ENCODE results near the gene NR2E3.

NR2E3 gene

DNA sequence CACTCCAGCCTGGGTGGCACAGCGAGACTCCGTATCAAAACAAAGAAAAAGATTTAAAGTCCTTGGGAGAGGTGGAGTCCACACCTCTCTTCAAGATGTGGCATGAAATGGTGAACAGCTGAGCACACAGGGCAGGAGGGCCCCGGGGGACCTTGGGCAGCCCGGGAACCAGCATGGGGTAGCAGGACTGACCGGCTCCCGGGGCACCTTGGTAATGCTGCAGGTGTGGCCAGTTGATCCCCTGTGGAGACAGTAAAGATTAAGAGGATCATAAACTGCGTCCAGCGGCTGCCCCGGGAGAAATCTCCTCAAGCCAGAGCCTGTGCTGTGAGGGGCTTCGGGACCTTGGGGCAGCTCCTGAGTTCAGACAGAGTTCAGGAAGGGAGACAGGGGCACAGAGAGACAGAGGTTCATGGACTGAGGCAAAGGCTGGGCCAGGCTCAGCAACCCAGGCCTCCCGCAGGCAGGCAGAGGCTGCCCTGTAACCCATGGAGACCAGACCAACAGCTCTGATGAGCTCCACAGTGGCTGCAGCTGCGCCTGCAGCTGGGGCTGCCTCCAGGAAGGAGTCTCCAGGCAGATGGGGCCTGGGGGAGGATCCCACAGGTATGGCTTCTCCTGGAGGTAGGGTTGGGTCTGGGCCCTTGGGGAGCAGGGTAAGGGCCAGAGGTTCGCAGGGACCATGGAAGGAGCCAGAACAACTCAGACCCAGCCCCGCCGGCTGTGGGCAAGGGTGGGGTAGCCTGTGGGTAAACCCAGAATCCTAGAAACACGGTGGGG, at the start of gene NR2E3:
Gene NR2E3 (plus strand): TSS at position 299 of the 780 bp plus-strand sequence. CDS start 190 bp downstream, at position 489.
- H3K27ac Mint-ChIP-seq, result no peak within 1 kb of the TSS
- H3K36me3 Mint-ChIP-seq (ENCODE audit: low read depth), result no peaks in the 10 kb centered on the region
- no peaks in the 10 kb centered on the region for H3K9me3 Mint-ChIP-seq
- no peak within 1 kb of the TSS for H3K4me3 Mint-ChIP-seq
- H3K4me1 Mint-ChIP-seq (ENCODE audit: low read depth), result no peaks in the 10 kb centered on the region
- no peaks in the 10 kb centered on the region for H3K27me3 Mint-ChIP-seq

- Mint-ChIP-seq H3K4me1 (ENCODE audit: low read depth) (no peaks in the 10 kb centered on the region), H3K4me3 (no peak overlapping the region), H3K27me3 (peaks cover 9% of the 10 kb centered on the region)
These were observed 49.5 kb upstream of the NR2E3 start for GRCh38 chr15:71760852-71761251.

GRCh38 chr15:71761649-71762048, 48.7 kb upstream of the NR2E3 start:
- H3K36me3 Mint-ChIP-seq (ENCODE audit: low read depth), result no peaks in the 10 kb centered on the region
- peaks cover 4% of the 10 kb centered on the region for H3K27me3 Mint-ChIP-seq
- H3K4me1 Mint-ChIP-seq (ENCODE audit: low read depth), result no peaks in the 10 kb centered on the region
- peaks cover 15% of the 10 kb centered on the region for H3K9me3 Mint-ChIP-seq
- H3K4me3 Mint-ChIP-seq, result no peak overlapping the region
- no peak overlapping the region for H3K27ac Mint-ChIP-seq

More at GRCh38 chr15:71760852-71761251, 49.5 kb upstream of the NR2E3 start:
- Mint-ChIP-seq H3K36me3 (ENCODE audit: low read depth) (no peaks in the 10 kb centered on the region), H3K9me3 (peaks cover 15% of the 10 kb centered on the region), H3K27ac (no peak overlapping the region)

- Mint-ChIP-seq H3K36me3 (ENCODE audit: low read depth) (no peaks in the 10 kb centered on the region), H3K4me3 (no peak overlapping the region), H3K27me3 (no peaks in the 10 kb centered on the region), H3K27ac (no peak overlapping the region), H3K4me1 (ENCODE audit: low read depth) (no peaks in the 10 kb centered on the region), H3K9me3 (no peaks in the 10 kb centered on the region)
These were observed 42.2 kb upstream of the NR2E3 start for GRCh38 chr15:71768184-71768583.

DNA sequence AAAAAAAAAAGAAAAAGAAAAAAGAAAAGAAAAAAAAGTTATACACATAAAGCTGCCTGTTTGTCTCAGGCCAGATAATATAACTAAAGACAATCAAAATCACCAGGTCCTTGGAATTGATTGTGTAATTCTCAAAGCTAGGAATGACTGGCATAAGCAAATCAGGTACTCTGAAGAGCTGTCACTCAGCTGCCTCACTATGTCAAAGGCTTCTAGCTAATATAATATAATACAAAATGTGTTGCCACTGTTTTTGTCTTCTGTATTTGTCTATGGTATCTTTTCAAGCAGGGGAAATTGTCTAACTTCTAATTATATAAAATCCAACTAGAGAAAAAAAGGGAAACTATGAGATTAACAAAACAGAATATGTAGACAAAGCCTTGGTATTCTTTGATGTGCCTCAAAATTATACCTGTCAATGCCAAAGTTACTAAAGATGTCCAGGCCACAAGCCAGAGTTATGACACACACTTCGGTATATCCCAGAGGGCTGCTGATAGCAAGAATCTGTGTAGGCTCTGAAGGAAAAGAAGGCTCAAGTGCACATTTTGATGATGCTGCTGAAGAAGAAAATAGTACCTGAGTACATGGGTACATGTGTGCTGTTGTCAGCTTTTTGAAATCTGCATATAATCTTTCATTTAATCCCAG, 37.0 kb upstream of the NR2E3 start:
- H3K27ac Mint-ChIP-seq, result no peak overlapping the region
- no peaks in the 10 kb centered on the region for H3K36me3 Mint-ChIP-seq (ENCODE audit: low read depth)
- H3K4me3 Mint-ChIP-seq, result no peak overlapping the region
- H3K27me3 Mint-ChIP-seq, result no peaks in the 10 kb centered on the region
- no peaks in the 10 kb centered on the region for H3K9me3 Mint-ChIP-seq
- H3K4me1 Mint-ChIP-seq (ENCODE audit: low read depth), result no peaks in the 10 kb centered on the region

GRCh38 chr15:71775856-71776255, 34.5 kb upstream of the NR2E3 start:
- Mint-ChIP-seq H3K27me3 (peaks cover 5% of the 10 kb centered on the region), H3K27ac (no peak overlapping the region), H3K36me3 (ENCODE audit: low read depth) (no peaks in the 10 kb centered on the region), H3K4me3 (no peak overlapping the region), H3K4me1 (ENCODE audit: low read depth) (no peaks in the 10 kb centered on the region), H3K9me3 (no peaks in the 10 kb centered on the region)

- Mint-ChIP-seq H3K36me3 (ENCODE audit: low read depth) (no peaks in the 10 kb centered on the region), H3K4me3 (no peak overlapping the region), H3K27me3 (peaks cover 8% of the 10 kb centered on the region), H3K27ac (no peak overlapping the region), H3K4me1 (ENCODE audit: low read depth) (no peaks in the 10 kb centered on the region), H3K9me3 (no peaks in the 10 kb centered on the region)
These were observed 34.0 kb upstream of the NR2E3 start for GRCh38 chr15:71776304-71776703.

DNA sequence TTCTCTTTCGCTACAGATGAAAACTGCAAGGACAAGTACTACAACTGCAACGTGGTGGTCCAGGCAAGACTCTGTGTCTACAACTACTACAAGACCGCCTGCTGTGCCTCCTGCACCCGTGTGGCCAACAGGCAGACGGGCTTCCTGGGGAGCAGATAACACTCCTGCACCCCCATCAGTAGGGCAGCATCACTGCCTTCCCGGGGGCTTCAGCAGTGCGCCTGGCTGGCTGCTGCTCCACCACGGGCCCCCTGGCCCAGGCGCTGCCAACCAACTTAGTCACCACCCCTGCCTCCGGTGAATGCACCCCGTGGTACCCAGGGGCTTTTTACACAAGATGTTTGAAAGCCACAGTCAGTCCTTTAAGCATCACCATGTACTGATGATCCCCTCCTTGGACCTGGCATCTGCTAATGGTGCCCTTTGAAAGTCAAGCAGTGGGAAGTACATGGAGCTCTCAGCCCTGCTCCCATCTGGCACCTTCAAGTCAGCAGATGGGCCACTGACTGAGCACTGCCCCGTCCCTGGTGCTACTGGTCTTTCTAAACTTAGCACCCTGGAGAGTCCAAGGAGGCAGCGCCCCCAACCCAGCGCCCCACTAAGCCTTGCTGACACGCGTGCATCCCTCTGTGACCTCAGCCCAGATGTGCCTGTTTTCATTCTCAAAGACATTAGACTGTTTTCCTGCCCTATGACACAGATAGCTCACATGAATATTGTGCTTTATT, 33.0 kb upstream of the NR2E3 start:
- H3K4me1 Mint-ChIP-seq (ENCODE audit: low read depth), result no peaks in the 10 kb centered on the region
- no peaks in the 10 kb centered on the region for H3K36me3 Mint-ChIP-seq (ENCODE audit: low read depth)
- no peaks in the 10 kb centered on the region for H3K9me3 Mint-ChIP-seq
- no peak overlapping the region for H3K4me3 Mint-ChIP-seq
- peaks cover 11% of the 10 kb centered on the region for H3K27me3 Mint-ChIP-seq
- H3K27ac Mint-ChIP-seq, result no peak overlapping the region

DNA sequence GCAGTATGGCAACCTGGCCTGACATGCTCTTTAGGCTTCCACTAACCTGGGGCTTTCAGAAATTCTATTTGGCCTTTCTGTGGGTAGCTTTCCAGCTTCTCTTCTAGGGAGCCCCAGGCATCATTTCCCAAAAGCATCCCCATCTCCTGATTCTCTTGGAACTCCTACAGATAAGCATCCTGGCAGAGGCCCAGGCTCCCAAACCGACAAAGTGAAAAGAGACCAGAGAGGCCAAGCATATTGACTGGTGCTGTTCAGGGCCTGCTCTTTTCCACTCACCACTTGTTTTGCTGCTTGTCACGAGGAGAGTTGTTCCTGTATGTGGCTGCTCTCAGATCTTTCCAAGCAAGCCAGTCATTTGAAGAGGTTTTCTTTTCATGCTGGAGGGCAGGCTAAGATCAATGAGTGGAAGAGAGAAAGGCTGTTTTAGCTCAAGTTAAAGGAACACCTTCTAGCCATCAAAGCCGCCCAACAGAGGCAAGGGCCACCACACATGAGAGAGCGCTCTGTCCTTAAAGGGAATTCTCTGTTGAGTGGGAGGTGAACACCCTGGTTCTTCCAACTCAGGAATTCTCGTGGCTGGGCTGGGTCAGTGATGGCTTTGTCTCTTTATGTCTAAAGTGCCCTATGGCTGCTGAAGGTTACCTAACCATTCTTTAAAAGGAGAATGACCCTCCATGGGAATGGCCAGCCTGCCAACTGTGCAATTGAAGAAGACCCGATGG, 31.1 kb upstream of the NR2E3 start:
- Mint-ChIP-seq H3K36me3 (ENCODE audit: low read depth) (no peaks in the 10 kb centered on the region), H3K4me3 (no peak overlapping the region), H3K27ac (no peak overlapping the region), H3K27me3 (peaks cover 12% of the 10 kb centered on the region), H3K4me1 (ENCODE audit: low read depth) (no peaks in the 10 kb centered on the region), H3K9me3 (no peaks in the 10 kb centered on the region)

DNA sequence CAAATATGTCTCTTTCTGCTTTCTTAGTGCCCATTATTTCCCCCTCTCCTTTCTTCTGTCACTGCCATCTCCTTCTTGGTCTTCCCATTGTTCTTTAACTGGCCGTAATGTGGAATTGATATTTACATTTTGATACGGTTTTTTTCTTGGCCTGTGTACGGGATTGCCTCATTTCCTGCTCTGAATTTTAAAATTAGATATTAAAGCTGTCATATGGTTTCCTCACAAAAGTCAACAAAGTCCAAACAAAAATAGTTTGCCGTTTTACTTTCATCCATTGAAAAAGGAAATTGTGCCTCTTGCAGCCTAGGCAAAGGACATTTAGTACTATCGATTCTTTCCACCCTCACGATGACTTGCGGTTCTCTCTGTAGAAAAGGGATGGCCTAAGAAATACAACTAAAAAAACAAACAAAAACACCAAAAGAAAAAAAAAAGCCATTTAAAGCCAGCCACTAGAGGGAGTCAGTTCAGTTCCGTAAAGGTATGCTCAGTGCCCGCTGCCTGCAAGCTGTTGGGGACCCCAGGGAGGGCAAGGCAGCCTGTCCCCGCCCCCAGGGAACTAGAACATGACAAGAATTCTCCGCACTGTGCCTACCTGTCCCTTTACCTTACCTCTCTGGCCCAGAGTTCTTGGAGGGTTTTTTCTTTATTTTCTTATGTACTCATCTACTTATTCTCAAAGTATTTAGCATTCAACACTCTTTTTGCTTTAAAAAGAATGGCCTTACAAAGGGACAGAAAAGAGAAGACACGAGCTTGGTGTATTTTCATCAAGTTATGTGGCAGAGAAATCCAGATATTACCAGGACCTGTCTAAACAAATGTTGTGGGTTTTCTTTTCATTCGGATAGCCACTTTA, 30.0 kb upstream of the NR2E3 start:
- H3K9me3 Mint-ChIP-seq, result no peaks in the 10 kb centered on the region
- no peak overlapping the region for H3K4me3 Mint-ChIP-seq
- no peak overlapping the region for H3K27ac Mint-ChIP-seq
- no peaks in the 10 kb centered on the region for H3K4me1 Mint-ChIP-seq (ENCODE audit: low read depth)
- H3K36me3 Mint-ChIP-seq (ENCODE audit: low read depth), result no peaks in the 10 kb centered on the region
- H3K27me3 Mint-ChIP-seq, result peaks cover 22% of the 10 kb centered on the region

GRCh38 chr15:71781179-71781964, 29.0 kb upstream of the NR2E3 start:
- no peaks in the 10 kb centered on the region for H3K4me1 Mint-ChIP-seq (ENCODE audit: low read depth)
- H3K4me3 Mint-ChIP-seq, result no peak overlapping the region
- no peak overlapping the region for H3K27ac Mint-ChIP-seq
- H3K27me3 Mint-ChIP-seq, result peaks cover 29% of the 10 kb centered on the region
- no peaks in the 10 kb centered on the region for H3K9me3 Mint-ChIP-seq
- H3K36me3 Mint-ChIP-seq (ENCODE audit: low read depth), result no peaks in the 10 kb centered on the region

GRCh38 chr15:71781965-71782265, 28.4 kb upstream of the NR2E3 start:
- Mint-ChIP-seq H3K9me3 (no peaks in the 10 kb centered on the region), H3K27ac (no peak overlapping the region), H3K4me1 (ENCODE audit: low read depth) (no peaks in the 10 kb centered on the region), H3K4me3 (no peak overlapping the region), H3K27me3 (peaks cover 29% of the 10 kb centered on the region), H3K36me3 (ENCODE audit: low read depth) (no peaks in the 10 kb centered on the region)

DNA sequence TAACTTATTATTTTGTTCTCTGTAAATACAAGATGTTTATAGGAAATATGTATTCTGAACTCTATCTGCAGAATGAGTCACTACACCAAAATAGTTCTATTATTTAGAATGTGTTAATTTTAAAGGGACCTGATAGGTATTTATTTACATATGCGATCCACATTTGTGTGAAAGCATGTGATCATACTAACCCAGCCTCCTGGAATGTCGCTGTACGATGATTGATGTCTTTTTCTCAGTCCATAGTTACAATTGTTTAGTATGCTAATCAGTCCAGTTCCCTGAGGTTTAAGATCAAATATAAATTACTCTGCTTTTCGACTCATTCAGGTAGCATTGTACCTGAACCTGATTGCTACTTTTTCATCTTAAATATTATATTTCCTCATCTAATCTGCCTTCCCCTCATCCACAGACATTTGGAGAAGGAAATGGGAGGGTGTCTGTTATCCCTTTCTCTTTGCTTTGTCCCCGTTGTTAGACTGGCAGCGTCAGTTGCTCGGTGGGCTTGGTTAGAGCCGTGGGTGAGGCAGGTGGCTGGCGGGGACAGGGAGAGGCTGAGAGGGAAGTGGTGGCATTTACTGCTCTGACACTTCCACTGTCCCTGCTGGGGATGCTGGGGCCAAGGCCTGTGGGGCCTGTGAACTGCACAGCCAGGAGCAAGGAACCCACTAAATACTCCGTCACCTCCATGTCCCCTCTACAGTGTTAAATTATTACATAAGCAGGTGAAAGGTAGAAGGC, 27.8 kb upstream of the NR2E3 start:
- no peak overlapping the region for H3K27ac Mint-ChIP-seq
- H3K27me3 Mint-ChIP-seq, result peaks cover 29% of the 10 kb centered on the region
- no peak overlapping the region for H3K4me3 Mint-ChIP-seq
- no peaks in the 10 kb centered on the region for H3K4me1 Mint-ChIP-seq (ENCODE audit: low read depth)
- no peaks in the 10 kb centered on the region for H3K36me3 Mint-ChIP-seq (ENCODE audit: low read depth)
- no peaks in the 10 kb centered on the region for H3K9me3 Mint-ChIP-seq
